NCI-H82 treated with DMSO at 0.1 percent for 48 hours (cell line): ENCODE measurements around the gene TTC7B.

ENCODE experiments used
- DNase-seq: peaks from one replicate; lab custom pipeline; 2025; ENCODE audit not compliant: unreplicated experiment; lab: John Stamatoyannopoulos, UW

TTC7B gene

DNA sequence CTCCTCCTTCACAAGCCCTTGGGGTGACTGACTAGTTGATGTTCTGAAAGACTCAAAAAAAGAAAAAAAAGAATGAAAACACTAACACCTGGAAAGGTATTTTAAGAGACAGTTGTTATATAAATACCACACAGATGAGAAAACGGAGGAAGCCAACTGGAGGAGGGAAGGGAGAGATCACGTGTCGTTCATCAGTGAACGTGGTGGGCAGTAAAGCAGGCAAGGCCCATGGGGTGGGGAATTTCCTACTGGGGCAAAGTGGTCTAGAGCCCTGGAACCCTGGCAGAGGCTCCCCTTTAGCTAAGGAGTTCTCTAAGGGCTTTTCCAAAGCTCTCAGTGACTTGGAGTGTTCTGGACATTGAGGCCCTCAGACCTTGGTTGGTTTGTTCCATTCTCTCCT lies 249.7 kb downstream of the TTC7B start:
- DNase-seq = no peak

DNA sequence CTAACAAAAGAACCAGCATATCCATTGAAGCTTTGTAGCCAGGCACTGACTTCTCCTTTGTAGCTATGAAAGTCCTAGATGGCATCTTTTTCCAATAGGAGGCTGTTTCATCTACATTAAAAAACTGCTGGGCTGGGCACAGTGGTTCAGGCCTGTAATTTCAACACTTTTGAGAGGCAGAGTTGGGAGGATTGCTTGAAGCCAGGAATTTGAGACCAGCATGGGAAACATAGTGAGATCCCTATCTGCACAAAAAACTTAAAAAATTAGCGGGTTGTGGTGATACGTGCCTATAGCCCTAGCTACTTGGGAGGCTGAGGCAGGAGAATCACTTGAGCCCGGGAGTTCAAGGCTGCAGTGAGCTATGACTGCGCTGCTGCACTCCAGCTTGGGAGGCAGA lies 251.7 kb downstream of the TTC7B start:
- DNase-seq = no peak

DNA sequence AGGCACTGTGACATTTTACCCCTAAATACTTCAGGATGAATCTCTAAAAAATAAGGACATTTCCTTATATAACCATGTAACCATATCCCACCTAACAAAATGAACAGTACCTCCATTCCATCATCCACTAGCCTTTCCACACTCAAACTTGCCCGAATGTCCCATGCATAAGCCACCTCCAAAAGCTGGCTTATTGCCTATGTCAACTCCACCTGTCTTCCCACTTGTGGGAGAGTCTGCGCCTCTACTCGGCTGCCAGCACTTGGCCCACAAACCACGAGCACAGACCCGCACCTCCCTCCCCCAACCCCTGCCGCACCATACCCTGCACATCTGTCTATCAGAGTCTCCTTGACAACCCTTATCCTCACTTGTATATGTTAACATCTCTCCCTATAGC lies 253.6 kb downstream of the TTC7B start:
- DNase-seq = no peak

DNA sequence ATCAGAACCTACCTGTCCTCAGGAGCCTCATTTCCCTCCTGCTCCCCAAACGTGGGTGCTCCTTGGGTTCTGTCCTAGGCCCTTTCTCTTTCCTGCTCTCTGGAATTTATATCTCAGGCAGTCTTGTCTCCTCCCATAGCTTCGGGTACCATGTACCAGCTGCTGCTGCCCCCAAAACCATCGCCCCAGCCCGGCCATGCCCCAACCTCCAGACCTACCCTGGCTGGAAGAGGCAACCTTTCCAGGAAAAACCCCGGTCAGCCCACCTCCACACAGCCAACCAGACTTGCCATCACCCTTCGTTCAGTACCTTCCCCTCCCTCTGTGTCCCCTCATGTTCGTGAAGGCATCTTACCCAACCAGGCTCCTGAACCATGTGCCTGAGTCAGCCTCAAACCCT lies 254.3 kb downstream of the TTC7B start:
- no peak for DNase-seq

DNA sequence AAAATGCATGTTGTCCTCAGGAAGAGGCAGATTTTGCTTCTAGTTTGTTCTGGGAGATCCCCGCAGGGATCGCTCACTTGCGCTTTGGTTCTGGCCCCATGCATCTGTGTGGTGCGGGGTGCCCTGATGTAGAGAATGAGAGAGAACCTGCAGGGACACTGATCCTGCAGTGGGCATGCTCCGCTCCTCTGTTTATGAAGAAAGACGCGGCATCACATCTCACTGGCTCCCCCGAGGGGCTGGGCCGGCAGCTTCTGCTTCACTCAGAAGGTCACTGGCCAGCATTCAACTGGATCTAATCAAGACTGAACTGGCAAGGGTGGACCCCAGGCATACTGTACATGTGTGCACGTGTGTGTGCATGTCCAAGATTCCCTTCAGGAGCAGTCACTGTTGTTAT lies 255.2 kb downstream of the TTC7B start:
- no peak for DNase-seq

DNA sequence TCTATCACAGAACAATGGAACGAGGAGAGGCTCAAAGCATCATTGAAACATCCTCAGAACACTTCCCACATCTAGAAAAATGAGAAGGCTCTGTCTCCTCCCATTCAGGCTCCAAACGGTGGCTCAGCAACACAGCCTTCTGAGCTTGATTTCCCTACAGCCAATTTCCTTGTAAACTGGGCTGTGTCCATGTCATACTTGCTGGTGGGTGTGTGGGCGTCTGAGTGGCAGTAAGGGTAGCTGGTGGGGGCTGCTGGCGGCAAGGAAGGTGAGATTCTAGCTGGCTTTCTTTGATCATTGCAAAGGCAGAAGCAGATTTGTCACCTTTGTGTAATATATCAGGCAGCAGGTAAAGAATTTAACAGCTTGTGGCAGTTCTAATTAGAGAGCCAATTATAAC lies 255.7 kb downstream of the TTC7B start:
- DNase-seq = no peak

DNA sequence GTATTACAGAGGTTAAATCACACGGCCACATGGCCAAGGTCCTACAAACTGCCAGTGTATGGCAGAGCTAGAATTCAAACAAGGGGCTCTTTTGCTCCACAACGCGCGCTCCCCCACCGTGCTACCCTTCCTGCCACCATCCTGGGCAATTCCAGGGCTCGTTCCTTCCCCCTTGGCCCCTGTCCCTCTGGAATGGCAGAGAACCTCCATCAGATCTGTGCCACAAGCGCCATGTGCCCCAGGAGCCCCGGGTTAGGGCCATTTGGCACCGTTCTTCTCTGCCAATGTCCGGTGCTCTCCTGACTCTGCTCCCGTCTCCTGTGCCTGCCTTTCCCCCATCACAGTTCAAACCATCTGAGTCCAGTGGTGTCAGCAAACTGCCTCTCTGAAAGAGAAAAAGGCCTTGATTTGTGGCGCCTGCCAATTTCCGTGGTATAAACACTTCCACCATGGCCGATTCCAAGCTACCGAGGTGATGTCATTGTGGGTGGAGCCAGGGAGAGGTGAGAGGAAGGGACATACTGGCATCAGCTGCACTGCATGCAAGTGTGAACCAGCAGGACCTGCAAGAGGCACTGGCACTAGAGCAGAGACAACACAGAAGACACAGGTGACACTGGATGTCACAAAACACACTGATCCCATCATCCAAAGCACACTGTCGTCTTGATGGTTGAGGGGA lies 256.3 kb downstream of the TTC7B start:
- no peak for DNase-seq

DNA sequence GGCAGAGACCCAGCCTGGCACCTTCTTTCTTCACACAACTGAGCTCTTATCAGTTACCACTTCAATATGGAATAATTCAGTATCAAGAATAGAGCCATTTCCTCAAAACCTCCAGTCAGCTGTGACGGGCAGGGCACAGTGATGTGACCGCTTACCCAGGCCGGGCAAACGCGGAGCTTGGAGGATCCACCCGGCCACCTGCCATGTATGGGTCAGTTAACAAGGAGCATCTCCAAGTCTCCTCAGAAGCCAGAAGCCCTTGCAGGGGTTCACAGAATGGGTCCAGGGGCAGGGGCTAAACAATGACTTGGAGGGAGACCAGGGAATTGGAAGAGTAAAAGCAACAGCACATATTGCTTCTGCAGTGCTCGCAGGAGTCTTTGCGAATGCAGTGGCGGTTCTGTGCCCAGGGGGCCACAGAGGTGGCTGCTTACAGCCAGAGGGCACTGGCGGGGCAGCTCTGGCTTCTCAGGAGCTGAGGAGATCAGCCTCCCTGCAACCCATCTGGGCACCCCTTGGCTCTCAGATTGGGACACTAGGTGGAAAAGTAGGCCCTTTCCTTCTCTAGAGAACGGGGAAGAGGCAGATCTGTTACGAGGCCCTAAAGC lies 257.1 kb downstream of the TTC7B start:
- no peak for DNase-seq

DNA sequence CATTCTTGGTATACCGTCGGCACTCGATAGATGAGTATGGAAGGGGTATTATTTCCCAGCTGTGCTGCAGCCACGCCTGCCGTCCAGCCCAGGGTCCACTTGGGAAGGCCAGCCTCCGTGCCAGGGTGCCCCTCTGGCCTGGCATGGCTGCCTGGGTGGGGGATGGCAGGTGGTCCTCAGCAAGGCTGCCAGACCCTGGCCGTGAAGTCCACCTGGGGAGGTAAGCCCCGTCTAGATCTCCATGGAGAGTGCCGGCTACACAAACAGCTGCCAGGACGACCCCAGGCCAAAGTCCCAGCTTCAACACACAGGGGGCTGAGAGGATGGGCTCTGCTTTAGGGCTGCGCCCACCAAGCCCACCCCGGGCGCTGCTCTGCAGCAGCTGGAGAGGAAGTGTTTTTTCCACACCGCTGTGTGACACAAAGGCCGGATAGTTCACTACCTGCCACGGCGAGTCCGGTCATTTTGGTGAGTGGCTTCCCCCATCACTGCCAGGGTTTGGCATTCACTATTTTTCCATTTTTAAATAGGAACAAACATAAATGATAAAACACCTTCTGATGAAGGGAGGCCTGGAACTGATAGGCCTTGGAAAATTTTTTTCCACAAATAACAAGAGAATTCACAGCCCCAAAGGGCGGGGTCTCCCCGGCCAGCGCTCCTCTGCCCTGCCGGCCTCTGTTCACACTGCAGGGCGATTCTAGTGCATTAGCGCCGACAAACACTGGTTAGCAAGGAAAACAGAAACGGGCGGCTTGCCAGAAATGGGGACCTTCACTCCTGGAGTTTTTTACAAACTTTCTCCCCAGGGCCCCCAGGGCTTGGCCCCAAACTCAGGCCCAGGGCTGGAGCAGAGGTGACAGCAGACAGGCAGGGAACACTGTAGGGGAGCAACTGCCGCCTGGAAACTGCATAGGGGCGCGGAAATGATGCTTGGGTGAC lies 257.9 kb downstream of the TTC7B start:
- no peak for DNase-seq

DNA sequence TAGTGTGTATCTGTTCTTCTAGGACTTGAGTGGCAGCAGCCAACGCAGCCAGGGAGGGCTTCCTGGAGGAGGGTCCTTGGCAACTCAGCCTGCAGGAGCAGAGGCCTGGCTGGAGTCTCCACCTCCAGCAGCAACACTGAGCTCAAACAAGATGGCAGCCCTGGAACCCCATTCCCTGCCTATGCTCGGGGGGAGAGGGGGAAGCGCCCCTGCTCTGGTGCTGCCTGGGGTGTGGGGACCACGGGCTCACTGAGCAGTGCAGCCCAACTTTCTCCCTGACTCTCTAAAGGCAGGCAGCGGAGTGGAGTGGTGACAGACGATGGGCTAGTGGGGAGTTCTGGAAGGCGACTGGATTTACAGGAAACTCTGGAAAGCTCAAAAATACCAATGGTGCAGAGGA lies 258.7 kb downstream of the TTC7B start:
- no peak for DNase-seq

DNA sequence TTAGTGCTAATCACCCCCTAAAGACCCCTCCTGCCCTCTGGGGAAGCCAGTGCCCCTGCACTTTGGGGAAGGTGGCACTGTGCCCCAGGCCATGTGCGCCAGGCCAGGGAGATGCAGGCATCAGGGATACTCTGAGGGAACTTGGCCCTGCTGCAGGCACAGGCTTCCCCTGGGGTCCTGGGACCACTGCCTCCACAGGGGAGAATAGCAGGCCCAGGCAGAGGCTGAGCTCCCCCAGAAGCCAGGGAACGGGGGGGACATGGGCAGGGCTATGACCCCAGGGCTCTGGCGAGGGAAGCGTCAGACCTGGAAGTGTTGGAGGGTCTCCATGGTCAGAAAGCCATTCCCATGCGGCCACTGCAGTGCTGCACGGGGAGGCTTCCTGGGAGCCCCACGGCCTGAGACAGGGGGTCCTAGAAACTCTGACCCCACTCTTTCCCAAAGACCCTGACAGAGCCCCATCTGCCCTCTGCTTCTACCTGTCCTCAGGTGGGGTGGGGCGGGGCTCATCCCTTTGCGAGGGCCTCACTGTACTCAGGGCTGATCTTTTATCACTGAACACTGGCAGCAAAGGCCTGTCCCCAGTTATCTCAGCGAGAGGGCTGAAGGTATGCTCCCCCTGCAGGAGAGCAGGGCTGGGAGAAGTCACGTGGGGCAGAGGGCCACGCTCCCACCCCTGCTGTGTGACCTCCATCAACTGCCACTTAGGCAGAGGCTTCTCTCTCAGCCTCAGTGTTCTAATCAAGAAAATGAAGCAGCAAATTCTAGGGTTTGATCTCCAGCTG lies 259.4 kb downstream of the TTC7B start:
- no peak for DNase-seq

DNA sequence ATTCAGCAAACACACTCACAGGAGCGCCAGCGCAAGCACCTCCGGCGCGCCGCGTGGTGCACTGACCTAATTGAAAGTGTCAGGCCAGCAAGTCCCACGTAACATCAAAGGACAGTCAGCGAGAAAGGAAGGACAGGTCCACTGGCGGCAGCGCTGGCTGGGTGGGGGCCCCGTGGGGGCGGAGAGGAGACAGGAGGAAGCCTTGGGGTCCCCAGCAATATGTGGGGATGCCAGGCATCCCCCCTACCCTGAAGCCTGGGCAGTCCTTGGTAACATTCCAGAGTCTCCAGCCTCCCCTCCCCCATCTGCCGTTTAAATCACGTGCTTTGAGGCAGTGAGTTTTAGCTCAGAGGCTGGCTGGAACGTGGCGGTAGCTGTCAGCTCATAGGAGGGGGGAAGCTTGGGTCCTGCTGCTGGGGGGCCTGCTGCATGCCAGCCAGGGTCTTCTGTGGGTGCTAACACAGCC lies 260.2 kb downstream of the TTC7B start:
- DNase-seq = no peak

DNA sequence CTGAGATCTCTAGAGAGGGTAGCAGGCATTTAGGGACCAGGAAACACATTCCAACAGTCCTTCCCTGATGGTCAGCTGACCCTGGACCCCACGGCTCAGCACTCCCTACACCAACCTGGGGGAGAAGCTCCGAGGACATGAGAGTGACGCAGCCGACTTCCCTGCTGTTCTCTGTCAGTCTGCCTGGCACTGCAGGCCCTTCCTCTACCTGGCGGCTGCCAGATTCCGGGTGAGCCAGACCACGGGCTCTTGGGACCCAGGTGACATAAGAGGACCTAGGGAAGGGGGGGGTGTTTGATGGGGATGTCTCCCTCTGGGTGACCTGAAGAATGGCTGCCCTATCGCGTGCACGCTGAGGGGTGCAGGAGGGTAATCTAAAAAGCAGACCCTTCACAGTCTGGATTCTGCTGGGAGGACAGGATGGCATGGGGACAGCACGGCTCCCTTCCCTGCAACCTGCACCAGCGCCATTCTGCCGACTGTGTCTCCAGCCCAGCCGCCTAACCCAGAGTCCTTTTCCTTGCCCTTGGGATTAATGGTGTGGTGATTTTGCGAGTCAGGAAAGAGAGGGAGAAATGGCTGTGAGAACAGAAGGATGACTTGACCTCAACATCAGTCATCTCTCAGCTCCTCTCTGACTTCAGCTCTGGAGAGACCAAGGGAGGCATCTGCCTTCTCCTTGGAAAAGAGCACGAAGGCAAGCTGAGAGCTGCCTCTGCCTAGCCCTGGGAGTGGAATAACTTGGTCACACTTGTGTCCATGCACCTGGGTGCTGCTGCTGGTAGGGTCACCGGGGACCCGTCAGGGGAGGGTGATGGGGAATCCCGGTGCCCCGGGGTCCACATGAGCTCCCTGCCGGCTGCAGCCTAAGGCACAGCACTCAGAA lies 260.9 kb downstream of the TTC7B start:
- DNase-seq = no peak

DNA sequence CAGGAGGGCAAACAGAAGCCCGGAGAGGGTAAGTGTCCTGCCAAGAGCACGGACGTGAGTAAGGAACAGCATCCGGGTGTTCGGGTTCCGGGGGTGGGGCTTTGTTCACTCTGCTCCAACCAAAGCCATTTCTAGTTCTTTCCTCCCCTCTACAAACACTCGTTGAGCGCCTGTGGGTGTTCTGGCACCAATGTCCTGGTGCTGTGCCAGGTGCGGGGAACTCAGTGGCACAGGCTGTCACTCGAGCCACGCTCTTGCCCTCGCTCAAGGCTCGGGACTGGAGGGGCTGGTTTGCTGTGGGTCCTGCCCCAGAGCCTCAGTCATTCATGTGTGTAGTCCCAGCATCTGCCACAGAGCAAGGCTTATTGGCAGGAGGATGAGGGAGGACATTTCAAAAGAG lies 261.9 kb downstream of the TTC7B start:
- no peak for DNase-seq

DNA sequence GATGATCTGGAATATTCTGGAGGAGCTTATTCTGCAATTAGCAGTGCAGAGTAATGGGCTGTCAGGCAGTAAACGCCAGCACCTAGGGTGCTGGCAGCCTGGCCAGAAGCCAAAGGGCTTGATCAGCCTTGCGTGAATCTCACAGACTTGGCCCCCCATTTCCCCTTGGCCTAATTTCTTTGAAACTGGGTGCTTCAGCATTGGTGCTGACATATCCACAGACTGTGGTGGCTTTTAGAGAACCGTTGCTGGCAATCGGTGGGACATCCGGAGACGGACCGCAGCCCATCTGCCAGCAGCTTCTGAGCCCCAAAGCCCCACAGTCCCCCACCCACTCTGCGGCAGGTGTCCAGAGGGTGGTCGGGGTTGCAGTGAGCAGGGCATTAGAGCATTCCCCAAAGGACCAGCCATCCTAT lies 262.3 kb downstream of the TTC7B start:
- no peak for DNase-seq

DNA sequence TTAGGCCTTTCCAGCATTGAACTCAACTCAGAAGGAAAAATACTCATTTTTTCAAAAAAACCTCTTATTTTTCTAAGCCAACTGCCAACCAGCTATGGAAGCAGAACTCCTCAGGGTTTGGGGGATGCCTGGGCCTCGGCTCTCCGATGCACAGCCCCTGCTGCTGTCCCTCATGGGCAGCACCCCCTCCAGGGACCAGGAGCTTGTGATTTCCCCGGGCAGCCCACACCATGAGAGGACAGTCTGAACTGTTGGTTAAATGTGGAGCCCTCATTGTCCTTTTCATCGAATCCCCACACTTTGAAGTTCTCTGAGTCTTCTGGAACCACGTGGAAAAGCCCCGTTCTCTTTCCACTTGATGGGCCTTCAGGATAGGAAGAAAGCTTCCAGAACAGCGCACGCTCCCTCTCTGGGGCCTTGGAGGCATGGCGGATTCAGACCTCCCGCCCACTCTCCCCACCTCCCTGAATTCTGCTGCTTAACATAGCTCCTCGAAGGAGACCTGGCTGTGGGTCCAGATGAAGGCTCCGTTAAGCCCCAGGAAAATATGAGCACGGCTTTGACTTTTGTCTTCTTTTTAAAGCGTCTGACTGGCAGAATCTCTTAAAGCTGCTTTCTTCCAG lies 262.8 kb downstream of the TTC7B start:
- no peak for DNase-seq

DNA sequence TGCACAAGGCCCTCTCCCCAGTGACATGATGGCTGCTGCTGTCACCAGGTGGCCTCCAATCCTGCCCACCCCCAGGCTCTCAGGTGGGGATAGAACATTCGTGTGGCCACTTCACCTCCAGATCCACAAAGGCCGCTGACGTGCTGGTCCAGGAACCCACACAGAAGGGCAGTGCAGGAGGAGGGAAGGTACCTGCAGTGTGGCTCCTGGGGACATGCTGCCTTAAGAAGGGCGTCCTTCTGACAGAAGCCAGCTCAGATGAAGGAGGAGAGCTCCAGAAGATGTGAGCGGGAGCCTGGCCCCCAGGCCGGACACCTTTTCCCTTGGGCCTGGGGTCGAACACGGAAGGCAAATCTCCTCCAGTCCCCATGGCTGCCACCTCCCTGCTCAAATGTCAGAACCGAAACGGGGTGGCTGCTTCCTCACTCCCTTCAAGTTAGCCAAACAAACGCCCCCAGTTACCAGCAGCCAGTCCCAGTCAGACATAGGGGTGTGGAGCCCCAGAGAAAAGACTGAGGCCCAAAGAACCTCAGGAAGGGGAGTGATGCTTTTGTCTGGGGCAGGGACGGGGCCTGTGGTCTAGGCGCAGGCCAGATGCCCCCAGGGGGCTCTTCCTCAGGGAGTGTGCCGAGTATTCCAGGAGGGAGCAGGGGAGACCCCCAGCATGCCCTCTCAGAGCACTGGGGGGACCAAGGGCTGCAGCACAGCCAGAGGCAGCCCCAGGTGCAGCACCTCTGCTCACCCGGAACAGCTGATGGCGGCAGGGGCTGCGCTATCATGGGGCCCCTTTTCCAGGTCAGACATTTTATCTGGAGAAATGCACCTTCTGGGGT lies 263.5 kb downstream of the TTC7B start:
- no peak for DNase-seq

DNA sequence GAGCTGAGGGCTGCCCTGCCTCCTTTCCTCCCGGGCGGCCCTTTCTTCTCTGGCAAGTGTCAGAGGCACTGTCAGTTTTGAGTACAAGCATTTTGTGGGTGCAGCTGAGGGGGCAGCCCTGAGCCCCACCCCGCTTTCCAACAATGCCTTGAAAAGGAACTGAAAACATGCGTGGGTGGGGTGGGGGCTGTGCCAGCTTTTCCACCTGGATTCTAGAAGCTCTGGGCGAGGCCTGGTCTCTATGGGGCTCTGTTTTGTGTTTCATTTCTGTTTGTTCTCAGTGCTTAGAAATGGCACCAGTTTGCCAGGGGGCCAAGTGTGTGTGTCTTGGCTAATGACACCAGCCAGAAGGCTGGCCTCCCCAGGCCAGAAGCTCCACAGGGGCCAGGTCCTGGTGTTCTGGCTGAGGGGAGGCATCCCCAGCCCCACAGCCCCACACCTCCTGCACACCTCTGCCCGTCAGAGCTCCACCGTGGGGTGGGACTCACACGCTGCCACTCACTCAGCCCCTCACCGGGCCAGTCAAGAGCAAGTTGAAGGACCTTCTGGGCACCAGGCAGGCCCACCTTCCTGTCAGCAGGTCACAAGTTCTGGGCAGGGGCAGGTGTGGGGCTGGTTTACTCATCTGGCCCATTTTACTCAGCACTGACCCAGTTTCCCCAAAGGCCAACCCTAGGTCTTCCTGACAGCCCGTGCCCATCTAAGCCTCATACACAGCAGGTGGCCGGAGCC lies 264.3 kb downstream of the TTC7B start:
- no peak for DNase-seq
